Peyer's patch (tissue), 4 donors: Measurements from ENCODE around the gene APOF.

ENCODE experiments used
- POLR2A ChIP-seq, 2 donors: fragments of 450-650 bp; IDR thresholded peaks; one replicate each; pipeline ENCODE4 v1.5.1; 2017; ENCODE audit warnings: antibody characterized with exemption in 2 of 2, mild to moderate bottlenecking in 2 of 2, moderate library complexity in 2 of 2
- TF ChIP-seq, protein P1 (sequence below), 6 experiments: fragments of 450-650 bp in 4 of 6; fragments of 200-600 bp in 2 of 6; sonication (generic) in 1 of 6; IDR thresholded peaks; one replicate each; pipeline ENCODE4 v1.5.1; 2017 to 2019; ENCODE audit warnings: antibody characterized with exemption in 6 of 6, mild to moderate bottlenecking in 3 of 6, moderate library complexity in 1 of 6

DNA sequence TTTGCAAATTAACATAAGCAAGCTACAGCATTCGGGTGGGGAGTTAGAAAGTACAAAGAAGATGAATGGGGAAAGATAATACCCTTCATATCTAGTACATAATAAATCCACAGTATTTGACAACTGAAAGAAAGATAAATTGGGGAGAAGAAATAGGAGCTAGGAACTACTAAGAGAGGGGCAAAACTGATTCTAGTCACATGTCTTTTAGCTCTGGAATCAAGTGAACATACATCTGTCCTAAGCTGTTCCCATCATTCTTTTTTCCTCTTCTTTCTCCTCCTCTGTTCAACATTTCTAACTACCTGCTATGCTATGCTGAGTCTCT lies 15.3 kb upstream of the APOF start:
- no peak for TF ChIP-seq POLR2A (IDR thresholded peaks at IDR 0.05)
- TF ChIP-seq, protein P1, sequence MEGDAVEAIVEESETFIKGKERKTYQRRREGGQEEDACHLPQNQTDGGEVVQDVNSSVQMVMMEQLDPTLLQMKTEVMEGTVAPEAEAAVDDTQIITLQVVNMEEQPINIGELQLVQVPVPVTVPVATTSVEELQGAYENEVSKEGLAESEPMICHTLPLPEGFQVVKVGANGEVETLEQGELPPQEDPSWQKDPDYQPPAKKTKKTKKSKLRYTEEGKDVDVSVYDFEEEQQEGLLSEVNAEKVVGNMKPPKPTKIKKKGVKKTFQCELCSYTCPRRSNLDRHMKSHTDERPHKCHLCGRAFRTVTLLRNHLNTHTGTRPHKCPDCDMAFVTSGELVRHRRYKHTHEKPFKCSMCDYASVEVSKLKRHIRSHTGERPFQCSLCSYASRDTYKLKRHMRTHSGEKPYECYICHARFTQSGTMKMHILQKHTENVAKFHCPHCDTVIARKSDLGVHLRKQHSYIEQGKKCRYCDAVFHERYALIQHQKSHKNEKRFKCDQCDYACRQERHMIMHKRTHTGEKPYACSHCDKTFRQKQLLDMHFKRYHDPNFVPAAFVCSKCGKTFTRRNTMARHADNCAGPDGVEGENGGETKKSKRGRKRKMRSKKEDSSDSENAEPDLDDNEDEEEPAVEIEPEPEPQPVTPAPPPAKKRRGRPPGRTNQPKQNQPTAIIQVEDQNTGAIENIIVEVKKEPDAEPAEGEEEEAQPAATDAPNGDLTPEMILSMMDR (IDR thresholded peaks at IDR 0.05), result no peak
